GM18499 (cell line): ENCODE results near the gene ZBTB7B.

Experiments
- ATAC-seq: cut with Tn5 transposase; IDR thresholded peaks from one replicate; pipeline ENCODE4 v1.9.1; 2021; ENCODE audit warnings: moderate number of reproducible peaks; ENCODE audit not compliant: insufficient read depth, unreplicated experiment

Gene ZBTB7B

GRCh38 chr1:155001675-155002463 is 733 bp upstream of the ZBTB7B start:
- no peak for ATAC-seq

- ATAC-seq = no peak
Measured at GRCh38 chr1:155003227-155003765, 694 bp downstream of the ZBTB7B start.

- no peak for ATAC-seq
Measured at GRCh38 chr1:155003766-155004351, 1.3 kb downstream of the ZBTB7B start.

GRCh38 chr1:155004352-155005075 is 1.9 kb downstream of the ZBTB7B start:
- ATAC-seq = no peak

GRCh38 chr1:155005076-155006011 is 2.7 kb downstream of the ZBTB7B start:
- no peak for ATAC-seq

- no peak for ATAC-seq
Measured at GRCh38 chr1:155006601-155007101, 4.0 kb downstream of the ZBTB7B start.

- ATAC-seq = no peak
Measured at GRCh38 chr1:155007251-155007828, 4.7 kb downstream of the ZBTB7B start.

GRCh38 chr1:155008015-155008941 is 5.7 kb downstream of the ZBTB7B start:
- no peak for ATAC-seq

GRCh38 chr1:155009221-155009711 is 6.7 kb downstream of the ZBTB7B start:
- no peak for ATAC-seq

- no peak for ATAC-seq
Measured at GRCh38 chr1:155009742-155010141, 7.1 kb downstream of the ZBTB7B start.

GRCh38 chr1:155010211-155010918 is 7.8 kb downstream of the ZBTB7B start:
- ATAC-seq = no peak

- no peak for ATAC-seq
Measured at GRCh38 chr1:155011004-155011416, 8.4 kb downstream of the ZBTB7B start.

- ATAC-seq = no peak
Measured at GRCh38 chr1:155011437-155012025, 8.9 kb downstream of the ZBTB7B start.

GRCh38 chr1:155012026-155012546 is 9.5 kb downstream of the ZBTB7B start:
- ATAC-seq = no peak

- ATAC-seq = no peak
Measured at GRCh38 chr1:155012776-155013602, 10.4 kb downstream of the ZBTB7B start.

- ATAC-seq = no peak
Measured at GRCh38 chr1:155013632-155014031, 11.0 kb downstream of the ZBTB7B start.
